Endodermal cell (in vitro differentiated cells): ENCODE results near the gene TMEM185B. TPM values are rescaled to one million over a fixed set of nuclear protein-coding genes. Genes with fewer than 3 reads are reported as not detected.

Experiments
- DNase-seq: peaks from one replicate; pipeline ENCODE4 v3.0.0-alpha.2; 2017
- H3K27ac ChIP-seq: 2 replicates; pipeline ENCODE4 v1.5.1; 2013; ENCODE audit warnings: mild to moderate bottlenecking, low read depth, low read length, moderate library complexity
- H3K27me3 ChIP-seq: 2 replicates; pipeline ENCODE4 v1.6.1; 2013; ENCODE audit warnings: mild to moderate bottlenecking, low read length, moderate library complexity; ENCODE audit not compliant: insufficient read depth, control insufficient read depth, poor library complexity, severe bottlenecking
- H3K36me3 ChIP-seq: 2 replicates; pipeline ENCODE4 v1.7.0; 2013; ENCODE audit warnings: mild to moderate bottlenecking, low read length, moderate library complexity; ENCODE audit not compliant: control insufficient read depth, insufficient read depth
- H3K4me1 ChIP-seq: one replicate; pipeline ENCODE4 v1.7.0; 2013; ENCODE audit warnings: low read length; ENCODE audit not compliant: control insufficient read depth, insufficient read depth
- H3K4me3 ChIP-seq: 2 replicates; pipeline ENCODE4 v1.5.1; 2013; ENCODE audit warnings: mild to moderate bottlenecking, low read length, moderate library complexity
- H3K9ac ChIP-seq: 2 replicates; pipeline ENCODE4 v1.6.1; 2013; ENCODE audit warnings: mild to moderate bottlenecking, low read length, moderate library complexity; ENCODE audit not compliant: poor library complexity, severe bottlenecking; ENCODE audit errors: extremely low read depth
- H3K9me3 ChIP-seq: 2 replicates; pipeline ENCODE4 v1.6.1; 2013; ENCODE audit warnings: mild to moderate bottlenecking, low read length, moderate library complexity; ENCODE audit not compliant: control insufficient read depth
- H3K27ac Mint-ChIP-seq: 2 replicates; pipeline ENCODE4 v1.8.0; 2020; ENCODE audit warnings: mixed read lengths
- H3K27me3 Mint-ChIP-seq: 2 replicates; pipeline ENCODE4 v1.8.0; 2021; ENCODE audit warnings: mild to moderate bottlenecking, mixed read lengths; ENCODE audit not compliant: insufficient read depth
- H3K36me3 Mint-ChIP-seq: 2 replicates; pipeline ENCODE4 v1.8.0; 2020; ENCODE audit warnings: low read depth, mixed read lengths
- H3K4me1 Mint-ChIP-seq: 2 replicates; pipeline ENCODE4 v1.8.0; 2020; ENCODE audit warnings: mixed read lengths
- H3K4me3 Mint-ChIP-seq: 2 replicates; pipeline ENCODE4 v1.8.0; 2020; ENCODE audit warnings: mild to moderate bottlenecking, moderate library complexity, mixed read lengths
- H3K9me3 Mint-ChIP-seq: 2 replicates; pipeline ENCODE4 v1.8.0; 2020; ENCODE audit warnings: mild to moderate bottlenecking, mixed read lengths
- CTCF ChIP-seq: fragments of 200-600 bp; sonication (generic); conservative IDR thresholded peaks from 2 replicates; pipeline ENCODE4 v1.5.0; 2021; ENCODE audit warnings: antibody characterized with exemption, mild to moderate bottlenecking
- WGBS, 2 experiments: methylation state at CpG; one replicate each; pipeline versions ENCODE4 v1.1.5 to v1.1.7; 2013; ENCODE audit warnings: missing lambda C conversion rate in 2 of 2, mixed read lengths in 1 of 2; ENCODE audit not compliant: insufficient coverage in 1 of 2, insufficient read length in 1 of 2; 5-methylcytosine and 5-hydroxymethylcytosine counted together
- total RNA-seq, 2 donors: library from RNA; stranded (reverse); fragmentation: NEBNext Ultra II Directional in 1 of 2; extraction: Animal tissue kit (Norgen Biotek cat#: 25700) in 1 of 2; gene quantifications; 2 replicates in 1 of 2; 3 replicates in 1 of 2; pipeline ENCODE4 v1.2.1, GENCODE V29; 2021

TMEM185B gene
- total RNA-seq, 2 donors from 2014 or later = 19.5 to 22.9 TPM

- DNase-seq = no peak
- Histone ChIP-seq H3K4me3 (no peak overlapping the region), H3K9ac (no peak overlapping the region), H3K27ac (no peak overlapping the region), H3K9me3 (peaks cover 2% of the 10 kb centered on the region), H3K4me1 (peaks cover 4% of the 10 kb centered on the region), H3K36me3 (no peaks in the 10 kb centered on the region), H3K27me3 (peaks cover 27% of the 10 kb centered on the region)
- H3K27me3 Mint-ChIP-seq = peaks cover 64% of the 10 kb centered on the region
- no peak for TF ChIP-seq CTCF
- H3K27ac Mint-ChIP-seq = no peak overlapping the region
- peaks cover 2% of the 10 kb centered on the region for H3K9me3 Mint-ChIP-seq
- H3K4me3 Mint-ChIP-seq = no peak overlapping the region
- peaks cover 30% of the 10 kb centered on the region for H3K4me1 Mint-ChIP-seq
- H3K36me3 Mint-ChIP-seq = peaks cover 3% of the 10 kb centered on the region
- WGBS, 2 experiments = 75 to 85% methylated on average over 4 of the region's 4 CpGs
Measured at GRCh38 chr2:120250640-120251039, 27.4 kb upstream of the TMEM185B start.

- Histone ChIP-seq H3K4me3 (no peak overlapping the region), H3K9me3 (no peaks in the 10 kb centered on the region), H3K9ac (no peak overlapping the region), H3K4me1 (peaks cover 4% of the 10 kb centered on the region), H3K36me3 (no peaks in the 10 kb centered on the region), H3K27me3 (peaks cover 27% of the 10 kb centered on the region), H3K27ac (no peak overlapping the region)
- 83 to 87% methylated on average over 6 of the region's 6 CpGs for WGBS, 2 experiments
- Mint-ChIP-seq H3K9me3 (no peaks in the 10 kb centered on the region), H3K4me1 (peaks cover 32% of the 10 kb centered on the region), H3K36me3 (no peaks in the 10 kb centered on the region), H3K27ac (no peak overlapping the region), H3K27me3 (peaks cover 48% of the 10 kb centered on the region), H3K4me3 (no peak overlapping the region)
- TF ChIP-seq CTCF = no peak
- DNase-seq = no peak
Measured at GRCh38 chr2:120247851-120248250, 24.7 kb upstream of the TMEM185B start.

- Mint-ChIP-seq H3K9me3 (no peaks in the 10 kb centered on the region), H3K27me3 (peaks cover 44% of the 10 kb centered on the region), H3K36me3 (no peaks in the 10 kb centered on the region), H3K27ac (no peak overlapping the region), H3K4me3 (no peak overlapping the region), H3K4me1 (peaks cover 30% of the 10 kb centered on the region)
- no peak overlapping the region for H3K27ac ChIP-seq
- DNase-seq = no peak
- WGBS, 2 experiments = 84 to 86% methylated on average over 16 to 20 of the region's 20 CpGs
- no peaks in the 10 kb centered on the region for H3K36me3 ChIP-seq
- H3K9ac ChIP-seq = no peak overlapping the region
- no peak for TF ChIP-seq CTCF
- H3K4me1 ChIP-seq = peaks cover 4% of the 10 kb centered on the region
- H3K4me3 ChIP-seq = no peak overlapping the region
- no peaks in the 10 kb centered on the region for H3K9me3 ChIP-seq
- H3K27me3 ChIP-seq = peaks cover 26% of the 10 kb centered on the region
Measured at GRCh38 chr2:120246546-120247300, 23.5 kb upstream of the TMEM185B start.
